Kidney epithelial cell (primary cell): Measurements from ENCODE around the gene SLC23A2. TPM values are rescaled to one million over a fixed set of nuclear protein-coding genes. Genes with fewer than 3 reads are reported as not detected.

ENCODE experiments used
- DNase-seq: peaks from one replicate; pipeline ENCODE4 v3.0.0-alpha.2; 2010; ENCODE audit warnings: low read depth
- H3K27me3 ChIP-seq: 2 replicates; pipeline ENCODE4 v1.6.0; 2011; ENCODE audit warnings: low read length; ENCODE audit not compliant: control insufficient read depth, insufficient read depth
- H3K36me3 ChIP-seq: 2 replicates; pipeline ENCODE4 v1.5.1; 2011; ENCODE audit warnings: low read length; ENCODE audit not compliant: control insufficient read depth, insufficient read depth
- H3K4me3 ChIP-seq: 2 replicates; pipeline ENCODE4 v1.5.1; 2011; ENCODE audit warnings: low read depth, mild to moderate bottlenecking, control low read depth, low read length
- CTCF ChIP-seq: IDR thresholded peaks from 2 replicates; pipeline ENCODE4 v1.5.1; 2011; ENCODE audit warnings: mild to moderate bottlenecking, moderate library complexity, low read length, control low read depth, inconsistent platforms; ENCODE audit not compliant: insufficient read depth, poor library complexity, severe bottlenecking
- total RNA-seq: library from RNA; depleted of rRNA; stranded (reverse); fragments of >200 nt; gene quantifications from 2 replicates; pipeline ENCODE4 v1.2.3, GENCODE V29; 2015

SLC23A2 gene
- total RNA-seq, 1 donor from 2014 or later = 21.4 TPM

DNA sequence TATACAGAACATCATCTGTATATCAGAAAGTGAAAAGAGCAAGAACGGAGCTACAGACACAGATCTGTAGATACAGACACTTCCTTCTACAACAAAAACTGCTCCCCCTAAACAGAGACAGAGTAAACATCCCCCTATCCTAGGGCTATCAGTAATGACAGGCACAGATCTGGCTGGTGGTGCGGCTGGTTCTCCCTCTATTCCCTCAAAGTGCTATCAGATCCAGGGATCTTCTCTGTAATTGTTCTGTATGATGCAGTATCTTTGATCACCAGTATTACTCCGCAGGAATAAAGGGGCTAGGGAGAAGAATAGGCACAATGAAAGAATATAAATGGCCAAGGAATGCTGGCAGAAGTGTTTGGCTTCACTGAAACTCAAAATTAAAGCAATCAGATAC lies 80.7 kb downstream of the SLC23A2 start:
- H3K4me3 ChIP-seq = no peak overlapping the region
- DNase-seq = no peak
- H3K27me3 ChIP-seq = no peaks in the 10 kb centered on the region
- TF ChIP-seq CTCF = no peak
- H3K36me3 ChIP-seq = no peaks in the 10 kb centered on the region

DNA sequence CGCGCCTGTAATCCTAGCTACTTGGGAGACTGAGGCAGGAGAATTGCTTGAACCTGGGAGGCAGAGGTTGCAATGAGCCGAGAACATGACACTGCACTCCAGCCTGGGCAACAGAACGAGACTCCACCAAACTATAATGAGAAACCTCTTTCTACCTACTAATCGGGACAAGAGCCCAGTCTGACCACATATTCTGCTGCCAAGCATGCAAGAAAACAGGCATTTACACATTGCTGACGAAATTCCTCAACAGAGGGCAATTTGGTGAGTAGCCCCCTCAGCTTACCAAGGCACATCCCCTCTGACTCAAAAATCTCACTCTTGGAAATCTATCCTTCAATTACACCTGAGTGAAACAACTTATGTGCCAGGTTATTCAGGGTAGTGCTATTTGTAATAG lies 81.2 kb downstream of the SLC23A2 start:
- Histone ChIP-seq H3K36me3 (no peaks in the 10 kb centered on the region), H3K4me3 (no peak overlapping the region), H3K27me3 (no peaks in the 10 kb centered on the region)
- no peak for DNase-seq
- TF ChIP-seq CTCF = no peak

- no peak overlapping the region for H3K4me3 ChIP-seq
- no peaks in the 10 kb centered on the region for H3K27me3 ChIP-seq
- no peaks in the 10 kb centered on the region for H3K36me3 ChIP-seq
- DNase-seq = no peak
- no peak for TF ChIP-seq CTCF
These were observed 82.1 kb downstream of the SLC23A2 start for GRCh38 chr20:4919047-4919704.

- H3K27me3 ChIP-seq = no peaks in the 10 kb centered on the region
- DNase-seq = no peak
- no peak for TF ChIP-seq CTCF
- H3K4me3 ChIP-seq = no peak overlapping the region
- no peaks in the 10 kb centered on the region for H3K36me3 ChIP-seq
These were observed 82.8 kb downstream of the SLC23A2 start for GRCh38 chr20:4918473-4918872.

- no peaks in the 10 kb centered on the region for H3K27me3 ChIP-seq
- DNase-seq = no peak
- no peaks in the 10 kb centered on the region for H3K36me3 ChIP-seq
- no peak overlapping the region for H3K4me3 ChIP-seq
- TF ChIP-seq CTCF = peak; percentile 13
These were observed 84.1 kb downstream of the SLC23A2 start for GRCh38 chr20:4916971-4917881.
